Activated CD8-positive, alpha-beta memory T cell treated with anti-CD3 and anti-CD28 coated beads, Interleukin-2, amount 10 ng/mL, durations not matched to agents 7 days and 5 days (primary cell): Measurements from ENCODE around the gene F3. TPM values are rescaled to one million over a fixed set of nuclear protein-coding genes. Genes with fewer than 3 reads are reported as not detected.

Experiments used
- ATAC-seq: fragments of 150-1000 bp; cut with Tn5 transposase; one replicate; pipeline ENCODE4 v1.10.0; 2021; ENCODE audit warnings: moderate library complexity
- CTCF ChIA-PET: fragments of 350-600 bp; sonication (Branson Sonifier 250); formaldehyde crosslinking; loops from one replicate; lab custom pipeline; 2021; ENCODE audit warnings: antibody characterized with exemption; lab: Charles Lee
- DNase-seq: peaks from one replicate; pipeline ENCODE4 v3.0.0-alpha.2; 2020
- H3K27ac Mint-ChIP-seq: one replicate; pipeline ENCODE4 v1.8.0; 2021; ENCODE audit warnings: mild to moderate bottlenecking, mixed read lengths
- H3K27me3 Mint-ChIP-seq: one replicate; pipeline ENCODE4 v1.8.0; 2021; ENCODE audit warnings: mixed read lengths
- H3K36me3 Mint-ChIP-seq: one replicate; pipeline ENCODE4 v1.8.0; 2021; ENCODE audit warnings: mild to moderate bottlenecking, mixed read lengths
- H3K4me1 Mint-ChIP-seq: one replicate; pipeline ENCODE4 v1.8.0; 2021; ENCODE audit warnings: mixed read lengths
- H3K4me3 Mint-ChIP-seq: one replicate; pipeline ENCODE4 v1.8.0; 2021; ENCODE audit warnings: mild to moderate bottlenecking, moderate library complexity, mixed read lengths
- H3K9me3 Mint-ChIP-seq: one replicate; pipeline ENCODE4 v1.8.0; 2022; ENCODE audit warnings: low read depth, mixed read lengths
- total RNA-seq, 2 experiments: library from RNA; stranded (reverse); gene quantifications; one replicate each; pipeline ENCODE4 v1.2.3, GENCODE V29; 2021

F3 gene
- total RNA-seq, 2 experiments from 2014 or later: 0.23 TPM; not detected in 1

DNA sequence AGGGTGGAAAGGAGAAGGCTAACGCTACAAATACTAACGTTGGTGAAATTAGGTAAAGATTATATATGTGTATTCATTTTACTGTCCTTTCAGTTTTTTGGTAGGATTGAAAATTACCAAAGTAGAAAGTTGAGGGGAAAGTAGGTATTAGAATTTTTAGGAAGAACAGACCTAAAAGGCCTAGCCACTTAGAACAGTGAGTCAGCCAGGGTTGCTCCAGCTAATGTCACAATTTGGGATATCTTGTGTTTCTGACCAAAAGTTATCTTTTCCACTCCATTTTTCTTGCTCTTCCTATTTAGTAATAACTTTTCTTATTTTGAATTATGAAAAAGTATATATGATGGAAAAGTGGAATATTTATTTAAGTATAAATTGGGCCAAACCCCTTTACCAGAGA lies 40.1 kb downstream of the F3 start:
- DNase-seq: no peak
- Mint-ChIP-seq H3K27me3 (no peaks in the 10 kb centered on the region), H3K36me3 (peaks cover 31% of the 10 kb centered on the region), H3K27ac (no peak overlapping the region), H3K4me3 (no peak overlapping the region), H3K9me3 (no peaks in the 10 kb centered on the region), H3K4me1 (peaks cover 16% of the 10 kb centered on the region)
- ATAC-seq: no peak
- CTCF ChIA-PET: interaction anchor here (1.4 kb wide), 1 partner anchor 20 kb away, joined by 3 read pairs; no protein-coding TSS in a partner anchor

GRCh38 chr1:94496076-94496755 lies 45.3 kb downstream of the F3 start:
- DNase-seq: no peak
- H3K9me3 Mint-ChIP-seq: no peaks in the 10 kb centered on the region
- peaks cover 26% of the 10 kb centered on the region for H3K36me3 Mint-ChIP-seq
- no peak overlapping the region for H3K27ac Mint-ChIP-seq
- H3K4me1 Mint-ChIP-seq: peaks cover 5% of the 10 kb centered on the region
- ATAC-seq: no peak
- H3K4me3 Mint-ChIP-seq: no peak overlapping the region
- H3K27me3 Mint-ChIP-seq: no peaks in the 10 kb centered on the region
- CTCF ChIA-PET: no interaction called here

DNA sequence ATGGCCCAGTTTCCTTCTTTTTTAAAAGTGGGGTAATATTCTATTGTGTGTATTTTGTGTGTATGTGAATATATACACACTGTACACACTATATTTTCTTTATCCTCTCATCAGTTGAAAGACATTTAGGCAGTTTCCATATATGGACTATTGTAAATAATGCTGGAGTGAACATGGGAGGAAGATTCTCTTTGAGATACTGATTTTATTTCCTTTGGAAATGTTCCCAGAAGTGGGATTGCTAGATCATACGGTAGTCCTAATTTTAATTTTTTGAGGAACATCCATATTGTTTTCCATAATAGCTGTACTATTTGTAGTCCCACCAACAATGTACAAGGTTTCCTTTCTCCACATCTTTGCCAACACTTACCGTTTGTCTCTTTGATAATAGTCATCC lies 51.0 kb downstream of the F3 start:
- no peak for ATAC-seq
- peaks cover 18% of the 10 kb centered on the region for H3K36me3 Mint-ChIP-seq
- H3K9me3 Mint-ChIP-seq: no peaks in the 10 kb centered on the region
- no peak overlapping the region for H3K4me3 Mint-ChIP-seq
- no peak for DNase-seq
- H3K27ac Mint-ChIP-seq: no peak overlapping the region
- CTCF ChIA-PET: no interaction called here
- no peaks in the 10 kb centered on the region for H3K27me3 Mint-ChIP-seq
- no peaks in the 10 kb centered on the region for H3K4me1 Mint-ChIP-seq

DNA sequence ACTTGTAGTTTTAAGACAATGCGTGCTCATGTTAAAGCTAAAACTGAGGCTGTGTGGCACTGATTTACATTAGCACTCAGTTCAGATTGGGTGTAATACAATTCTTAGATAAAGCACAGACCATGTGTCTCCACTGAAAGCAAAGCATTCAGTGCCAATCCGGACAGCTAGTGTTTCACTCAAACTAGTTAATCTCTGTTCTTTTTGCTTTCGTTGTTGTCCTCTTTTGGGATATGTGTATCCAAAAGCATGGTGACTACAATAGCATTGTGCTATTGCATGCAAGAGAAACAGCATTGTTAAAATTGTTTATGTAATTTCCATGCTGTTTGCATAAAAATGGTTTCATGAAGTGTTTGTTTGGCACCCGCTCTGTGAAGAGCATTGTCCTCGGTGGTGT lies 54.6 kb downstream of the F3 start:
- DNase-seq (no peak), ATAC-seq (no peak)
- H3K27ac Mint-ChIP-seq: no peak overlapping the region
- H3K9me3 Mint-ChIP-seq: no peaks in the 10 kb centered on the region
- H3K27me3 Mint-ChIP-seq: no peaks in the 10 kb centered on the region
- CTCF ChIA-PET: interaction anchor here (0.9 to 1.3 kb wide), 2 partner anchors 10 to 319 kb away, joined by 3 to 4 read pairs; no protein-coding TSS in a partner anchor
- H3K4me3 Mint-ChIP-seq: no peak overlapping the region
- H3K36me3 Mint-ChIP-seq: peaks cover 17% of the 10 kb centered on the region
- no peaks in the 10 kb centered on the region for H3K4me1 Mint-ChIP-seq

DNA sequence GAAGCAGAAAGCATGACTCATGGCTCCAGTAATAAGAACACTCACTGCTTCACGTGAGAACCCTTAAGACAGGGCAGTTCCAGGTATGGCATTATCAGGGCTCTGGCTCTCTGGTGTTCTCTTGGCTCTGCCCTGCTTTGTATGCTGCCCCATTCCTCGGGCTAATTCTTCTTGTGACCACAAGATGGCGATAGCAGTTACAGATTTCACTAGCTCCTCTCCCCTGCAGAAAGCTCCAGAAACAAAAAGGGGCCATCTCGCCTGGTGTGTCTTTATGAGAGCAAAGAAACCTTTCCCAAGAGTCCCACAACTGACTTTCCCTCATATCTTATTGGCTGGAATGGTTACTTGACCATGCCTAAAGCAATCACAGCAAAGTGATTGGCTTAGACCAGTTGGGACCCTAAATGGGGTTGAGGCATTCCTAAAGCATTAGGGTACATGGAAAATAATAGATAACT lies 60.1 kb downstream of the F3 start:
- peaks cover 3% of the 10 kb centered on the region for H3K4me1 Mint-ChIP-seq
- peaks cover 9% of the 10 kb centered on the region for H3K36me3 Mint-ChIP-seq
- H3K27me3 Mint-ChIP-seq: no peaks in the 10 kb centered on the region
- peak; percentile 84 for ATAC-seq
- CTCF ChIA-PET: interaction anchor here (0.6 to 2.5 kb wide), 10 partner anchors 12 to 324 kb away, joined by 3 to 47 read pairs (median 3); no protein-coding TSS in a partner anchor
- DNase-seq: peak; percentile 51
- no peak overlapping the region for H3K4me3 Mint-ChIP-seq
- no peaks in the 10 kb centered on the region for H3K9me3 Mint-ChIP-seq
- no peak overlapping the region for H3K27ac Mint-ChIP-seq

- H3K36me3 Mint-ChIP-seq: peaks cover 14% of the 10 kb centered on the region
- no peaks in the 10 kb centered on the region for H3K9me3 Mint-ChIP-seq
- DNase-seq (no peak), ATAC-seq (no peak)
- H3K4me3 Mint-ChIP-seq: no peak overlapping the region
- CTCF ChIA-PET: interaction anchor here (0.9 to 2.4 kb wide), 2 partner anchors 326 to 564 kb away, joined by 3 to 47 read pairs; no protein-coding TSS in a partner anchor
- peaks cover 4% of the 10 kb centered on the region for H3K4me1 Mint-ChIP-seq
- H3K27ac Mint-ChIP-seq: no peak overlapping the region
- H3K27me3 Mint-ChIP-seq: no peaks in the 10 kb centered on the region
Observed at GRCh38 chr1:94479682-94480081, 61.9 kb downstream of the F3 start.

Other genes starting within 250 kb of the F3 start
- gene ABCD3, start 123.4 kb downstream of the F3 start, total RNA-seq: 10 to 100 TPM; 21.2 to 22.6 TPM